Measurements from ENCODE around the gene CPVL. TPM values are rescaled to one million over a fixed set of nuclear protein-coding genes. Genes with fewer than 3 reads are reported as not detected.

CPVL gene
- total RNA-seq, 2 experiments from 2014 or later = not detected

GRCh38 chr7:29161231-29161630 is 14.9 kb upstream of the CPVL start:
- POLR2A ChIA-PET = no interaction called here
- CTCF ChIA-PET (ENCODE audit: unreplicated experiment) = interaction anchor here (0.6 kb wide), 1 partner anchor 637 kb away, joined by 5 read pairs; no protein-coding TSS in a partner anchor
- no peak overlapping the region for H2AFZ ChIP-seq (ENCODE audit: low read length)
- H3K9me2 ChIP-seq (ENCODE audit: insufficient read depth, low read length) = no peaks in the 10 kb centered on the region
- no peaks in the 10 kb centered on the region for H3K9me3 ChIP-seq (ENCODE audit: low read length)
- H3K36me3 ChIP-seq (ENCODE audit: insufficient read depth, low read length) = no peaks in the 10 kb centered on the region
- TF ChIP-seq CTCF (conservative IDR thresholded peaks at IDR 0.05; ENCODE audit: low read length) = no peak
- no peak for TF ChIP-seq EZH2phosphoT487 (IDR thresholded peaks at IDR 0.05; ENCODE audit: borderline replicate concordance, low read depth, low read length)
- no peak overlapping the region for H3K27ac ChIP-seq (ENCODE audit: low read depth, low read length, poor library complexity, severe bottlenecking)
- no peak overlapping the region for H3K4me2 ChIP-seq (ENCODE audit: low read length)
- BruUV-seq (replicated peaks) = no TSS peak
- H3K4me1 ChIP-seq (ENCODE audit: insufficient read depth, low read length, poor library complexity, severe bottlenecking) = no peaks in the 10 kb centered on the region
- no peaks in the 10 kb centered on the region for H4K20me1 ChIP-seq (ENCODE audit: insufficient read depth, low read length)
- H3K4me3 ChIP-seq (ENCODE audit: low read depth, low read length, poor library complexity, severe bottlenecking) = no peak overlapping the region
- DNase-seq (ENCODE audit: low spot score) = no peak
- intact Hi-C loops (cut with micrococcal nuclease; ENCODE audit: unreplicated experiment) = no loop called here
- H3K79me2 ChIP-seq (ENCODE audit: insufficient read depth, low read depth, low read length) = no peaks in the 10 kb centered on the region

- no peak overlapping the region for H2AFZ ChIP-seq (ENCODE audit: low read length)
- no peak for DNase-seq (ENCODE audit: low spot score)
- POLR2A ChIA-PET = no interaction called here
- intact Hi-C loops (cut with micrococcal nuclease; ENCODE audit: unreplicated experiment) = no loop called here
- no peaks in the 10 kb centered on the region for H3K9me2 ChIP-seq (ENCODE audit: insufficient read depth, low read length)
- H3K4me1 ChIP-seq (ENCODE audit: insufficient read depth, low read length, poor library complexity, severe bottlenecking) = no peaks in the 10 kb centered on the region
- TF ChIP-seq CTCF (conservative IDR thresholded peaks at IDR 0.05; ENCODE audit: low read length) (no peak), EZH2phosphoT487 (IDR thresholded peaks at IDR 0.05; ENCODE audit: borderline replicate concordance, low read depth, low read length) (no peak)
- H4K20me1 ChIP-seq (ENCODE audit: insufficient read depth, low read length) = no peaks in the 10 kb centered on the region
- H3K9me3 ChIP-seq (ENCODE audit: low read length) = no peaks in the 10 kb centered on the region
- H3K79me2 ChIP-seq (ENCODE audit: insufficient read depth, low read depth, low read length) = no peaks in the 10 kb centered on the region
- no TSS peak for BruUV-seq (replicated peaks)
- no peak overlapping the region for H3K4me3 ChIP-seq (ENCODE audit: low read depth, low read length, poor library complexity, severe bottlenecking)
- H3K4me2 ChIP-seq (ENCODE audit: low read length) = no peak overlapping the region
- CTCF ChIA-PET (ENCODE audit: unreplicated experiment) = no interaction called here
- no peak overlapping the region for H3K27ac ChIP-seq (ENCODE audit: low read depth, low read length, poor library complexity, severe bottlenecking)
- H3K36me3 ChIP-seq (ENCODE audit: insufficient read depth, low read length) = no peaks in the 10 kb centered on the region
These were observed 13.7 kb upstream of the CPVL start for GRCh38 chr7:29160080-29160479.

- H3K9me3 ChIP-seq (ENCODE audit: low read length) = no peaks in the 10 kb centered on the region
- intact Hi-C loops (cut with micrococcal nuclease; ENCODE audit: unreplicated experiment) = no loop called here
- no peaks in the 10 kb centered on the region for H3K79me2 ChIP-seq (ENCODE audit: insufficient read depth, low read depth, low read length)
- DNase-seq (ENCODE audit: low spot score) = no peak
- H3K36me3 ChIP-seq (ENCODE audit: insufficient read depth, low read length) = no peaks in the 10 kb centered on the region
- POLR2A ChIA-PET = no interaction called here
- CTCF ChIA-PET (ENCODE audit: unreplicated experiment) = no interaction called here
- H3K4me2 ChIP-seq (ENCODE audit: low read length) = no peak overlapping the region
- H3K9me2 ChIP-seq (ENCODE audit: insufficient read depth, low read length) = no peaks in the 10 kb centered on the region
- H4K20me1 ChIP-seq (ENCODE audit: insufficient read depth, low read length) = no peaks in the 10 kb centered on the region
- no peak overlapping the region for H3K27ac ChIP-seq (ENCODE audit: low read depth, low read length, poor library complexity, severe bottlenecking)
- H3K4me3 ChIP-seq (ENCODE audit: low read depth, low read length, poor library complexity, severe bottlenecking) = no peak overlapping the region
- H2AFZ ChIP-seq (ENCODE audit: low read length) = no peak overlapping the region
- no TSS peak for BruUV-seq (replicated peaks)
- no peak for TF ChIP-seq EZH2phosphoT487 (IDR thresholded peaks at IDR 0.05; ENCODE audit: borderline replicate concordance, low read depth, low read length)
- TF ChIP-seq CTCF (conservative IDR thresholded peaks at IDR 0.05; ENCODE audit: low read length) = no peak
- no peaks in the 10 kb centered on the region for H3K4me1 ChIP-seq (ENCODE audit: insufficient read depth, low read length, poor library complexity, severe bottlenecking)
These were observed 12.6 kb upstream of the CPVL start for GRCh38 chr7:29158795-29159423.
